HK-2 (cell line): Measurements from ENCODE around the gene POLDIP3.
"Not testable (repeated sequence)": the region's sequence is repeated elsewhere in the genome, so short reads cannot be mapped to it uniquely, and the experiment has no call there.

Experiments used
- DNase-seq: peaks from one replicate; pipeline ENCODE4 v3.0.0-alpha.2; 2018; ENCODE audit not compliant: unreplicated experiment

The POLDIP3 gene

GRCh38 chr22:42560381-42560780 is 54.3 kb downstream of the POLDIP3 start:
- DNase-seq, result no peak

GRCh38 chr22:42553475-42554361 is 61.0 kb downstream of the POLDIP3 start, which contains the start of gene SERHL2:
TSS of gene SERHL2 (plus strand) at chr22:42553956. CDS start at chr22:42554021, 65 bp downstream.
- peak; percentile 65 for DNase-seq

GRCh38 chr22:42552294-42552647 is 62.4 kb downstream of the POLDIP3 start:
- DNase-seq, result not testable (repeated sequence)

GRCh38 chr22:42549331-42550060 is 65.2 kb downstream of the POLDIP3 start:
- no peak for DNase-seq

- no peak for DNase-seq
Observed at GRCh38 chr22:42548597-42549330, 65.9 kb downstream of the POLDIP3 start.

GRCh38 chr22:42548126-42548525 is 66.6 kb downstream of the POLDIP3 start:
- not testable (repeated sequence) for DNase-seq

- no peak for DNase-seq
Observed at GRCh38 chr22:42547562-42547961, 67.1 kb downstream of the POLDIP3 start.

GRCh38 chr22:42544686-42545085 is 70.0 kb downstream of the POLDIP3 start:
- no peak for DNase-seq

- DNase-seq, result not testable (repeated sequence)
Observed at GRCh38 chr22:42539236-42539771, 75.4 kb downstream of the POLDIP3 start.

- DNase-seq, result not testable (repeated sequence)
Observed at GRCh38 chr22:42537199-42537831, 77.4 kb downstream of the POLDIP3 start.

GRCh38 chr22:42536634-42537033 is 78.0 kb downstream of the POLDIP3 start:
- not testable (repeated sequence) for DNase-seq

- DNase-seq, result no peak
Observed at GRCh38 chr22:42536166-42536565, 78.5 kb downstream of the POLDIP3 start.

GRCh38 chr22:42535082-42535731 is 79.5 kb downstream of the POLDIP3 start:
- DNase-seq, result not testable (repeated sequence)
